H1 (cell line): Measurements from ENCODE around the gene CA5A. TPM values are rescaled to one million over a fixed set of nuclear protein-coding genes. Genes with fewer than 3 reads are reported as not detected.

Experiments
- BRCA1 ChIP-seq: IDR thresholded peaks from 2 replicates; pipeline ENCODE4 v1.6.1; 2012; ENCODE audit warnings: low read depth, low read length, improper control_type of control experiment
- GABPA ChIP-seq: IDR thresholded peaks from 2 replicates; pipeline ENCODE4 v1.6.1; 2011; ENCODE audit warnings: mild to moderate bottlenecking, low read length, moderate library complexity, borderline replicate concordance; ENCODE audit not compliant: insufficient read depth
- NRF1 ChIP-seq: IDR thresholded peaks from 2 replicates; pipeline ENCODE4 v1.6.1; 2011; ENCODE audit warnings: mild to moderate bottlenecking, low read depth, low read length, improper control_type of control experiment
- POLR2A ChIP-seq, 2 experiments: IDR thresholded peaks; 1 replicate in 1 of 2; 2 replicates in 1 of 2; pipeline ENCODE4 v1.6.1; 2011; ENCODE audit warnings: low read depth in 2 of 2, low read length in 2 of 2, mild to moderate bottlenecking in 2 of 2; ENCODE audit errors: control extremely low read depth in 1 of 2
- RXRA ChIP-seq: IDR thresholded peaks from 2 replicates; pipeline ENCODE4 v1.6.1; 2011; ENCODE audit warnings: low read depth, mild to moderate bottlenecking, low read length, moderate library complexity; ENCODE audit not compliant: insufficient read depth
- SP1 ChIP-seq: IDR thresholded peaks from 2 replicates; pipeline ENCODE4 v1.6.1; 2011; ENCODE audit warnings: low read depth, low read length
- TCF12 ChIP-seq: IDR thresholded peaks from 2 replicates; pipeline ENCODE4 v1.6.1; 2011; ENCODE audit warnings: low read depth, mild to moderate bottlenecking, low read length
- YY1 ChIP-seq: IDR thresholded peaks from 2 replicates; pipeline ENCODE4 v1.6.1; 2011; ENCODE audit warnings: low read depth, mild to moderate bottlenecking, low read length
- polyA plus RNA-seq, 7 experiments: library from polyadenylated mRNA; depleted of rRNA in 3 of 7; stranded (reverse) in 5 of 7; unstranded in 2 of 7; fragments of >200 nt in 5 of 7; fragments of 200-250 nt in 2 of 7; gene quantifications; 1 replicate in 5 of 7; 2 replicates in 1 of 7; 4 replicates in 1 of 7; pipeline versions ENCODE4 v1.2.1 to v1.2.3, GENCODE V29; 2011 to 2013; ENCODE audit warnings: missing spikeins in 2 of 7, mixed read lengths in 2 of 7
- total RNA-seq: library from RNA; stranded (reverse); fragmentation: NEBNext Ultra II Directional; extraction: Animal tissue kit (Norgen Biotek cat#: 25700); gene quantifications from 2 replicates; pipeline ENCODE4 v1.2.1, GENCODE V29; 2021

The CA5A gene
- total and polyA plus RNA-seq, 2 of the 8 experiments (the other 6 are each of a cell fraction or from before 2014, with no cell fraction given), result not detected

- TF ChIP-seq POLR2A (IDR thresholded peaks at IDR 0.05; ENCODE audit: control extremely low read depth in 1 of 2, low read depth in 2 of 2, low read length in 2 of 2) (peak; percentile 52 to 65), BRCA1 (peak; percentile 97), YY1 (peak; percentile 85), TCF12 (0 out of 2 replicates have a peak, but pooled peaks have one; percentile 48), NRF1 (peak; percentile 90), SP1 (peak; percentile 71; the same call in 1 of the 2 replicates), RXRA (no peak), GABPA (peak; percentile 86; the same call in 1 of the 2 replicates)
Measured at GRCh38 chr16:87950765-87951551, 14.6 kb upstream of the CA5A start, which contains the start of gene BANP (continued).
